ENCODE results near the gene CBX4. TPM values are rescaled to one million over a fixed set of nuclear protein-coding genes. Genes with fewer than 3 reads are reported as not detected.
A peak's percentile ranks its signal among the peaks of the same experiment; 100 is the strongest.

Gene CBX4
- total and polyA plus RNA-seq, 3 donors from 2014 or later = 11.5 to 35.9 (median 23.5) TPM

GRCh38 chr17:79836510-79836971 is 2.7 kb downstream of the CBX4 start:
- no peak overlapping the region for H3K4me3 ChIP-seq
- DNase-seq = no peak
- WGBS, 2 donors = 51% methylated on average over 18 of the region's 18 CpGs; no CpG with 5 or more reads in 1 of the 2 donors
- TF ChIP-seq CTCF (IDR thresholded peaks at IDR 0.05) (no peak), POLR2A (IDR thresholded peaks at IDR 0.05) (no peak)
- intact Hi-C loops (cut with DNase I; ENCODE audit: low total_unique reads) = no loop called here
- H3K27ac ChIP-seq = no peak overlapping the region
- H3K27me3 ChIP-seq = no peaks in the 10 kb centered on the region
- peaks cover 42% of the 10 kb centered on the region for H3K4me1 ChIP-seq
- no peaks in the 10 kb centered on the region for H3K9me3 ChIP-seq
- no peaks in the 10 kb centered on the region for H3K36me3 ChIP-seq (ENCODE audit: low read depth, missing control alignments)

DNA sequence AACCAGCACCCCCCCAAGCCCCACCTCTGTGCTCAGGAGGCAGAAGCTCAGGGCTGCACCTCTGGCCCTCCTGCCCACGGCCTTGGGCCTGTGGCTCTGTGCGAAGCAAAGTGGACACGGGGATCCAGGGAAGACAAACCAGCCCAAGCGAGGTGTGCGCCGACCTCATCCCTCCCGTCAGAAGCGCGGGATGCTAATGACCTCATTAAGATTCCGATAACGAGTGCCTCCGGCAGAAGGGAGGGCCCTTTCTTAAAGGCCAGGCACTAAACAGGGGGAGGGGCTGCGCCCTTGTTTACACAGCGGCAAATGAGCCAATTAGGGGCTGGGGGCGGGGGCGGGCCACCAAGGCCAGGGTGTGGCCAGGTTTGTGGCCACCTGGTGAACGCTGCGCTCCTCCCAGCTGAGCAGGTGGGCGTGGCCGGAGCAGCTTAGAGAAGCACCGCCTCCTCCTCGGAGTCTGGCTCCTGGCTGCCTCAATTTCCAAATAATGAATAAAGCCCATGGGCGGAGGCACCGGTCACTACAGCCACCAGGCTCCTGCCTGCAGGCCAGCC is 3.2 kb downstream of the CBX4 start:
- Histone ChIP-seq H3K36me3 (ENCODE audit: low read depth, missing control alignments) (no peaks in the 10 kb centered on the region), H3K27ac (no peak overlapping the region), H3K4me1 (peaks cover 47% of the 10 kb centered on the region), H3K9me3 (no peaks in the 10 kb centered on the region), H3K4me3 (no peak overlapping the region), H3K27me3 (no peaks in the 10 kb centered on the region)
- no peak for TF ChIP-seq POLR2A (IDR thresholded peaks at IDR 0.05)
- no peak for TF ChIP-seq CTCF (IDR thresholded peaks at IDR 0.05)
- WGBS, 2 donors = 58 to 67% methylated on average over 10 to 23 of the region's 24 CpGs
- intact Hi-C loops (cut with DNase I; ENCODE audit: low total_unique reads) = no loop called here
- no peak for DNase-seq

GRCh38 chr17:79835470-79835899 is 3.8 kb downstream of the CBX4 start:
- WGBS, 2 donors = 40 to 77% methylated on average over 1 to 10 of the region's 13 CpGs
- no peak for DNase-seq

GRCh38 chr17:79834565-79835469 is 4.4 kb downstream of the CBX4 start:
- TF ChIP-seq POLR2A (IDR thresholded peaks at IDR 0.05) = no peak
- peak; percentile 56 to 68 (median 66) for TF ChIP-seq CTCF (IDR thresholded peaks at IDR 0.05)
- no peak overlapping the region for H3K4me3 ChIP-seq
- no peaks in the 10 kb centered on the region for H3K36me3 ChIP-seq (ENCODE audit: low read depth, missing control alignments)
- intact Hi-C loops (cut with DNase I; ENCODE audit: low total_unique reads) = no loop called here
- no peak for DNase-seq
- H3K27me3 ChIP-seq = no peaks in the 10 kb centered on the region
- 45 to 74% methylated on average over 31 to 59 of the region's 61 CpGs for WGBS, 2 donors
- no peak overlapping the region for H3K27ac ChIP-seq
- peaks cover 43% of the 10 kb centered on the region for H3K4me1 ChIP-seq
- no peaks in the 10 kb centered on the region for H3K9me3 ChIP-seq

More at GRCh38 chr17:79835470-79835899, 3.8 kb downstream of the CBX4 start:
- peaks cover 49% of the 10 kb centered on the region for H3K4me1 ChIP-seq
- no peaks in the 10 kb centered on the region for H3K27me3 ChIP-seq
- H3K9me3 ChIP-seq = no peaks in the 10 kb centered on the region
- intact Hi-C loops (cut with DNase I; ENCODE audit: low total_unique reads) = no loop called here
- no peak for TF ChIP-seq POLR2A (IDR thresholded peaks at IDR 0.05)
- no peak for TF ChIP-seq CTCF (IDR thresholded peaks at IDR 0.05)
- no peak overlapping the region for H3K4me3 ChIP-seq
- no peaks in the 10 kb centered on the region for H3K36me3 ChIP-seq (ENCODE audit: low read depth, missing control alignments)
- H3K27ac ChIP-seq = no peak overlapping the region
